Measurements from ENCODE around the gene MEGF6.

Gene MEGF6

GRCh38 chr1:3521426-3521825, 89.9 kb downstream of the MEGF6 start:
- DNase-seq (ENCODE audit: low spot score) = no peak

DNA sequence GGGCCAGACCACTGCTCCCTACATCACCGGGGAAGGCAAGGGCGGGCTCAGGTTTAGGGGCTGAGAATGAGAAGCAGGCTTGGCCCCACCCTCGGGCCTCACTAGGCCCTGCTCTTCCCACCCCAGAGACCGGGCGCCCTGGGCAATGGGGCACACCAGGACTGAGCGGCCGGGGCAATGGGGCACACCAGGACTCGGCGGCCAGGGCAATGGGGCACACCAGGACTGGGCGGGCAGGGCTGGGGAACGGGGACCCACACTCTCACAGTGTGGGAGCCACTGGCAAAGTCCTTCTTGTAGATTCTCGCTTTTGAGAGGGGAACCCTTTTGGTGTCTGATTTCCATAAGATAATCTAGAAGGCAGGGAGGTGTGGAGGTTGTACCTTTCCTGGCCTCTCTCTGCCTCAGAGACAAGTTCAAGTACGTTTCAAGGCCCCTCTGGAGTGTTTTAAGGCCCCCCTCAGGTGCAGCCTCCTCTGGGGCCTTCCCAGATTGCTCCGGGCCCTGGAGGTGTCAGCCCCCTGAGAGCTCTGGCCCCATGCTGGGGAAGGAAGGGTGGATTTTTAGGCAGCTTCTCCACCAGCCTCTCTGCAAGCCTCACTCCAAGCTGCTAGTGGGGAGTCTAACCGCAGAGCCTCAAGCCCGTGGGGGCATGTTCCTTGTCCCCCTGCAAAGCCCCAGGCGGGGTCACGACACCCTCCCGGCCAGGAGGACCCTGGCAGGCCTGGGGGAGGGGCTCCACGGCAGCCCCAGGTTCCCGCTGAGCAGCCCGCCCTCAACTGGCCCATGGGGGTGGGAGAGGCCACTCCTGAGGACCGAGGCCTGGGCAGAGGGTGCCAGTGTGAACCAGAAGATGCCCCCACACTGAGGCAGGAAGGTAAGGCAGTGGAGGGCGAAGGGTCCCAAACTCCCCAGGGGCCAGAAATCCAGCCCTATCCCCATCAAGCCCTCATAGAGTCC, 90.6 kb downstream of the MEGF6 start:
- no peak for DNase-seq (ENCODE audit: low spot score)

GRCh38 chr1:3519301-3519885, 91.9 kb downstream of the MEGF6 start:
- DNase-seq (ENCODE audit: low spot score) = no peak

DNA sequence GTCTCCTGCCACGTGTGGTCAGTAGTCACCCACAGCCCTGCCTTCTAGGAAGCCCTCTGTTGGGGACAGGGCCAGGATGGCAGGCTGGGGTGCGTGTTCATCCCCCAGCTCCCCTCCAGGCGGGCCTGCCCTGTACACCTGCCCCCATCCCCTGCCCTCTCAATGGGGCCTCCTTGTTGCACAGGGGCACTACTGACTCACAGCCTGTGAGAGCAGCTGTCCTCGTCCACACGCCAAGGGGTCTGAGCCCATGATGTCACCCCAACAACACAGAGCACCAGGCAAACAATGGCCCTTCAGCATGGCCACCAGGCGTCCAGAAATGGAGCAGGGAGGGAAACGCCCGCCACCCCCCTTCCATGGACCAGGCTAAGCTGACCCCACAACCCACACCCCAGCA, 92.6 kb downstream of the MEGF6 start:
- DNase-seq (ENCODE audit: low spot score) = no peak

- DNase-seq (ENCODE audit: low spot score) = no peak
Measured at GRCh38 chr1:3518256-3518655, 93.1 kb downstream of the MEGF6 start.

DNA sequence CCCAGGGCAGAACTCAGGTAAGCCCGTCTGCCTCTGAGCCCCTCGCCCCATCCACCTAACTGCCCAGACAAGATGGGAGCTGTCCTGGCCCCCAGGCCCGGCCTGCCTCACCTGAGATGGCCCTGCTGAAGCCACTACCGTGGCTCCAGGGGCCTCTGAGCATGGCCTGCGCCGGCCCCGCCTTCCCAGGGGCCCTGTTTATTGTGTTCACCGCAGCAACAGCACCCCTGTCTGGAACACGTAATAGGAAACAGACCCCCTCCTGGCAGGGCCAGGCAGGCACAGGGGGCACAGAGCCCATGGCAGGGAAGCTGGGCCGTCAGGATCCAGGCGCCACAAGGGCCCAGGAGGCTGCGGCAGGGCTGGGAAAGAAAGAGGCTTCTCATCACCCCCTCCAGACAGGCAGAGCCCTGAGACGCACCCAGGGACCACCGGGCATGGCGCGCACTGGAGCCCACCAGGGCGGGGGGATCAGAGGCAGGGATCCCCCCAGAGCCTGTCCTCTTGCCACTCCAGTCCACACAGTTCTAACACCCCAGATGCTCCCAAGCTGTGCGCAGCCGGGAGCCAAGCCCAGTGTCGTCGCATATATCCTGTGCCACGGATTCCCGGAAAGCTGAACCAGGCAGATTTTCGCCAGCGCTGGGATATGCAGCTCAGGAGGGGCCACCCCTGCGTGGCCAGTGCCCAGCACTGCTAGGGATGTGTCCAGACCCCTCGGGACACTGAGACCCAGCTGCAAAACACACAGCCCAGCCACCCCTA, 94.2 kb downstream of the MEGF6 start:
- DNase-seq (ENCODE audit: low spot score) = no peak

GRCh38 chr1:3516481-3516869, 94.8 kb downstream of the MEGF6 start:
- DNase-seq (ENCODE audit: low spot score) = no peak

GRCh38 chr1:3515774-3516480, 95.4 kb downstream of the MEGF6 start:
- no peak for DNase-seq (ENCODE audit: low spot score)

GRCh38 chr1:3515272-3515671, 96.0 kb downstream of the MEGF6 start:
- no peak for DNase-seq (ENCODE audit: low spot score)

DNA sequence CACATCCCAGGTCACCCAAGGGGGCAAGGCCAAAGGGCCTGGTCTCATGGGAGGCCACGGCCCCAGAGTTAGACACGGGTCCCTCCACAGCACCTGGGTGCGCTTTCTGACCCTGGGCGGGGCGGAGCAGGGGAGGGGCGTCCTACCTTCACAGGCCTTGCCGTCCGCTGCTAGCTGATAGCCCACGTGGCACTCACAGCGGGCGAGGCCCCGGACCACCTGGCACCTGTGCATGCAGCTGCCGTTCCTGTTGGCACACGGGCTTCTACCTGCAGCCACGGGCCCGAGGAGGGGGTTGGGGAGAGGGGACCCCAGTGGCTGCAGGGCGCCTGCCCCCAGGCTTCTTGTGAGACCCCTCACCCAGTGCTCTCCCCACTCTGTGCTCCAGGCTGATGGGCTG, 96.9 kb downstream of the MEGF6 start:
- DNase-seq (ENCODE audit: low spot score) = no peak

DNA sequence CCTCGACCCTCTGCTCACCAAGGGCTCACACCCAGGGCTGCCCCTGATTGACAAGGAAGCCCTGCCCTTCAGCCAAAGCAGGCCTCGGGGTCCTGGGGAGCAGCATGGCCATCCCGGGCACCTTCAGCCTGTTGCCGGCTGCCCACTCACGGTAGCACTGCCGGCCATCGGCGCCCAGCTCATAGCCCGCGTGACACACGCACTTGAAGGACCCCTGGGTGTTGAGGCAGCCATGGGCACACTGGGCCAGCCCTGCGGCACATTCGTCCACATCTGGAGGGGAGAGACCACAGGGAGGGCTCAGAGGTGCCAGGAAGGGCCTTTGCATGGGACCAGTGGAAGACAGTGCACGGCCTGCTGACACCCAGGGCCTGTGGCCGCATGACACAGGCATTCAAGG, 99.5 kb downstream of the MEGF6 start:
- no peak for DNase-seq (ENCODE audit: low spot score)

DNA sequence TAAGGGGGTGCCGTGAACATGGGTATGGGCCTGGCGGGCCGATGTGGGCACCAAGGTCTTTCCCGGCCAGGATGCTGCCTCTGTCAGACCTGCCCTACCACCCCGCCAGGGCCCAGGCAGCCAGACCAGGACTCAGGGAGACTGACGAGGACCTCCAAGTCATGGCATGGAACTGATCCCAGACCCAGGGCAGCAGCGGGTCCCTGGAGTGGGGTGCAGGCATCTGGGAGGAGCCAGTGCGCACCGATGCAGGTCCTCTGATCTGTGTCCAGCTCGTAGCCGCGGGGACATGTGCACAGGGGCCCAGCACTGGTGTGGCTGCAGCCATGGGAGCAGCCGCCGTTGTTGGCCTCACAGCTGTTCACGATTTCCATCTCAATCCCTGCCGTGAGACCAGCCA, 100.0 kb downstream of the MEGF6 start:
- DNase-seq (ENCODE audit: low spot score) = no peak

DNA sequence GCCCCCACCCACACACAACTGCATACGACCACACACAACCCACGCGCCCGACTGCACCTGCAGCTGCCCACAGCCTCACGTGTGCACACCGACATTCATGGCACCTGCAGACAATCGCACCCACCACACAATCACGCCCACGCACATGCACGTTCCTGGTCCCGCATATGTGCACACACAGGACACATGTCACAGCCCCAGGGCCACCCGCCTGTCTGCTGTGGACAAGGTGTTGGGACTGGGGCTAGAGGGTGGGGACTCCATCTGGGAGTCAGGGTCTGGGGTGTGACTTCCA, 100.4 kb downstream of the MEGF6 start:
- no peak for DNase-seq (ENCODE audit: low spot score)

DNA sequence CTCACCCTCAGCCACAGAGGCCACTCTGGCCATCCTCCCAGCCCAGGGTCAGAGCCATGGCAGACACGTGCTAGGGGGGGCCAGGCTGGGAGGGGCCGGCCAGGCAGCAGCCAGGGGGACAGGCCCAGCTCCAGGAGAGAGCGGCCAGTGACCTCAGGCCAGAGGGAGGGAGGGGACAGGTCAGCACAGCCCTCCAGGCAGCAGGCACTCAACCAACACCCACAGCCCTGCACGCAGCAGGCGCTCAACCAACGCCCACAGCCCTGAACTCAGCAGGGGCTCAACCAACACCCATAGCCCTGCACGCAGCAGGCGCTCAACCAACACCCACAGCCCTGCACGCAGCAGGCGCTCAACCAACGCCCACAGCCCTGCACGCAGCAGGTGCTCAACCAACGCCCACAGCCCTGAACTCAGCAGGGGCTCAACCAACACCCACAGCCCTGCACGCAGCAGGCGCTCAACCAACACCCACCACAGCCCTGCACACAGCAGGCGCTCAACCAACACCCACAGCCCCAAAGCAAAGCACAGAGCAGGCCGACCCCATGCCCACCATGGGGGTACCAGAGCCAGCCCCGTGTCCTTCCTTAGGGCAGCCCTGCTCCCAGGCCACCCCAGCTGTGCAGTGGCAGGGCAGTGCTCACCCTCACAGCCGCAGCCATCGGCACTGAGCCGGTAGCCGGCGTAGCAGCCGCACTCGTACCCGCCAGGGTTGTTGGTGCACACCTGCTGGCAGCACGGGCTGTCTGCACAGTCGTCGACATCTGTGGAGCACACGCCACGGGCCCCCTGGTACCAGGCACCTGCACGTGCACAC, 101.0 kb downstream of the MEGF6 start:
- DNase-seq (ENCODE audit: low spot score) = no peak

DNA sequence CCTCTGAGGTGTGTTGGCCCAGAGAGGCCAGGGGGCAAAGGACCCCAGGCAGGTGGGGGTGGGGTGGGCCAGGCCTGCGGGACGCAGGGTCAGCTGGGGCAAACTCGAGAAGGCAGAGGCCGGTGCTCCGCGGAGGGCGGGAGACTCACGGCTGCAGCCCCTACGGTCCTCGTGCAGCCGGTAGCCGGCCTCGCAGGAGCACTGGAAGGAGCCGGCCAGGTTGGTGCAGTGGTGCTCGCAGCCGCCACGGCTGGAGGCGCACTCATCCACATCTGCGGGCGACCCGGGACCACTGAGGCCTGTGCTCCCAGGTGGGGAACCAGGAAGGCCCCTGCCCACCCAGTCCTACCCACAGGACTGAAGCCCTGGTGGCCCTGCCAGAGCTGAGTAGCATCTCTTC, 101.6 kb downstream of the MEGF6 start:
- no peak for DNase-seq (ENCODE audit: low spot score)

DNA sequence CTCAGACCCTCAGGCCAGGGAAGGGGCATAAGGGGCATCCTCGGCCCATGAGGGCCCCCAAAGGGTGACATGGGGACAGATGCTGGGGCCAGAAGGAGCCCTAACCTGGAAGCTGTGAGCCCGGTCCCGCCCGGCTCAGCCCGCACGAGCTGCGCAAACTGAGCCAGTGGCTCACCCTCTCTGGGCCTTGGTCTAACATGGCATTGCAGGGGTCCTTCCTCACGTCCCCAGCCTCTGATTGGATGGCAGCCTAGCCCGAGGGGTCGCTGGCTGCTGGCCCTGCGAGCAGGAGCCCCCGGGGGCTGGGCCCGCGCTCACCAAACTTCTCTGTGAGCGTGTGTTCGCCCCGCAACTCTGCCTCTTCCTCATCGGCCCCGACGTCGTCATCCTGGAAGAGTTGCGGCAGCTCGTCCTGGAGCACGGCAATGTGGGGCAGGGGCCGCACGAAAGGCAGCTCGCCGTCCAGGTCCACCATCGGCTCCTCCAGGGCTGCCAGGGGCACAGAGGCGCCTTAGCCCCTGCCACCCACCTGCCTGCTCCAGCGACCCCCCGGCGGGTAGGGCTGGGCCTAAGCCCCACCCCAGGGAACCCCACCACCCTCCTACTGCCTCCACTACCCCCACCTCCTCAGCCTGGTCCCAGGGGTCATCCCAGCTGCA, 102.4 kb downstream of the MEGF6 start:
- DNase-seq (ENCODE audit: low spot score) = no peak

DNA sequence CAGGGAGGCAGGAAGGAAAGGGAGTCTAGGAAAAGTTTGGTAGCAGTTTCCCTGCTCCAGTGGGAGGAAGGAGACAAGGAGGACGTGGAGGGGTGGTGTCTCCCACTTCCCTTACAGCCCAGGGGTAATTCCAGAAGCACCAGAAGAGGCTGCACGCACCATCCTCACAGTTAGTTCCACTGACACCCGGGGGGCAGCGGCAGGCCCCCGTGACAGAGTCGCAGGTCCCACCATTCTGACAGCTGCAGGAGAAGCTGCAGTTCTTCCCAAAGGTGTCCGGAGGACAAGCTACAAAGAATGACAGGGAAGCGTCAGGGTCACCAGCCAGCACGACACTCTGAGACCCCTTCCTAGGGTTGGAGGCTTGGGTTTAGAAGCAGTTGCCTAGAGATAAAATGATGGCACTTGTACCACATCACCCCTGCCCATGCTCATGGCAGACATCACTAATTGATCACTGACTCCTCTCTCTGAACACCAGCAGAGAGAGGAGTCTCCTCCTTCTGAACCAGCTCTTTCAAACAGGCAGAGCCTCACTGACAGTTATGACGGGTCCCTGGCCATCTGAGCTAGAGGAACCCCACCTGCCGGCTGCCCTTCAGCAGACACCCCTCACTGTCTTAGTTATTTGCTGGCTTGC, 103.6 kb downstream of the MEGF6 start:
- no peak for DNase-seq (ENCODE audit: low spot score)

GRCh38 chr1:3506943-3507342, 104.4 kb downstream of the MEGF6 start:
- no peak for DNase-seq (ENCODE audit: low spot score)

- DNase-seq (ENCODE audit: low spot score) = no peak
Measured at GRCh38 chr1:3506041-3506440, 105.3 kb downstream of the MEGF6 start.

DNA sequence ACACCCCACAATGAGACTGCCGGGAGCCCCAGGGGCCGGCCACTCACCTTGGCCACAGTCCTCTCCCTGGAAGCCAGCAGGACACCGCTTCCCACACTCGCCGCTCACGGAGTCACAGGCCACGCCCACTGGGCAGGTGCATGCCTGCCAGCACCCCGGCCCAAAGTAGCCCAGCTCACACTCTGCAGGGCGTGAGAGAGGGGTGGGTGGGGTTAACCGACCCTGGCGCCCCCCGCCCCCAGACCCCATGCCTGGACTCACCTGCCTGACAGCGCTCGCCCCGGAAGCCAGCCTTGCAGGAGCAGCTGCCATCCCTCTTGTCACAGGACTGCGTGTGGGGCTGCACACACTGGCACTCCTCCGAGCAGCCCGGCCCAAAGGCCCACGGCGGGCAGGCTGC, 106.1 kb downstream of the MEGF6 start:
- DNase-seq (ENCODE audit: low spot score) = no peak

- no peak for DNase-seq (ENCODE audit: low spot score)
Measured at GRCh38 chr1:3504822-3505153, 106.5 kb downstream of the MEGF6 start.

Measured in HuH-7.5 (cell line).